WI38 (cell line): ENCODE data around the gene WFDC5.
A peak's percentile ranks its signal among the peaks of the same experiment; 100 is the strongest.
"Not testable (repeated sequence)": the region's sequence is repeated elsewhere in the genome, so short reads cannot be mapped to it uniquely, and the experiment has no call there.

Experiments
- H3K4me3 ChIP-seq: 2 replicates; pipeline ENCODE4 v1.5.1; 2011; ENCODE audit warnings: low read depth, mild to moderate bottlenecking, control low read depth, low read length
- TF ChIP-seq, protein P1 (sequence below): IDR thresholded peaks from 2 replicates; pipeline ENCODE4 v1.5.1; 2012; ENCODE audit warnings: low read depth, mild to moderate bottlenecking, control low read depth, low read length

The WFDC5 gene

GRCh38 chr20:45153147-45153546 lies 38.2 kb upstream of the WFDC5 start:
- TF ChIP-seq, protein P1, sequence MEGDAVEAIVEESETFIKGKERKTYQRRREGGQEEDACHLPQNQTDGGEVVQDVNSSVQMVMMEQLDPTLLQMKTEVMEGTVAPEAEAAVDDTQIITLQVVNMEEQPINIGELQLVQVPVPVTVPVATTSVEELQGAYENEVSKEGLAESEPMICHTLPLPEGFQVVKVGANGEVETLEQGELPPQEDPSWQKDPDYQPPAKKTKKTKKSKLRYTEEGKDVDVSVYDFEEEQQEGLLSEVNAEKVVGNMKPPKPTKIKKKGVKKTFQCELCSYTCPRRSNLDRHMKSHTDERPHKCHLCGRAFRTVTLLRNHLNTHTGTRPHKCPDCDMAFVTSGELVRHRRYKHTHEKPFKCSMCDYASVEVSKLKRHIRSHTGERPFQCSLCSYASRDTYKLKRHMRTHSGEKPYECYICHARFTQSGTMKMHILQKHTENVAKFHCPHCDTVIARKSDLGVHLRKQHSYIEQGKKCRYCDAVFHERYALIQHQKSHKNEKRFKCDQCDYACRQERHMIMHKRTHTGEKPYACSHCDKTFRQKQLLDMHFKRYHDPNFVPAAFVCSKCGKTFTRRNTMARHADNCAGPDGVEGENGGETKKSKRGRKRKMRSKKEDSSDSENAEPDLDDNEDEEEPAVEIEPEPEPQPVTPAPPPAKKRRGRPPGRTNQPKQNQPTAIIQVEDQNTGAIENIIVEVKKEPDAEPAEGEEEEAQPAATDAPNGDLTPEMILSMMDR: no peak
- no peak overlapping the region for H3K4me3 ChIP-seq

DNA sequence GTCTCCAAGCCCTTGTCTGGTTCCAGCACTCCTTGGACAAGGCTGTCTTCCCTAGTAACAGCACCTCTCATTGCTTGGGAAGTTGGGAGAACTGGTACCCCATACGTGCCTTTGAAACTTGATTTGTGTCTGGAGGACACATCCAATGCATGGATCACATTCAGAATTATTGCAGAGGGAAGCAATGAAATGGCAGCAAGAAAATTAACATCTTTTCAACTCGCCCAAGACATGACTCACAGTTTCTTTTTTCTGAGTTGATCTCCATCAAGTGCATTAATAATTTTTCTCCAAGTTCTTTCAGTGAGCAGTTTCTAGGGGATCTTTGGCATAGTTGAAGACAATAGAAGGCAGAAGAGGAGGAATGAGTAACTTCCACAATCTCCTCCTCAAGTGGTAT lies 37.4 kb upstream of the WFDC5 start:
- TF ChIP-seq, protein P1: no peak
- H3K4me3 ChIP-seq: no peak overlapping the region

DNA sequence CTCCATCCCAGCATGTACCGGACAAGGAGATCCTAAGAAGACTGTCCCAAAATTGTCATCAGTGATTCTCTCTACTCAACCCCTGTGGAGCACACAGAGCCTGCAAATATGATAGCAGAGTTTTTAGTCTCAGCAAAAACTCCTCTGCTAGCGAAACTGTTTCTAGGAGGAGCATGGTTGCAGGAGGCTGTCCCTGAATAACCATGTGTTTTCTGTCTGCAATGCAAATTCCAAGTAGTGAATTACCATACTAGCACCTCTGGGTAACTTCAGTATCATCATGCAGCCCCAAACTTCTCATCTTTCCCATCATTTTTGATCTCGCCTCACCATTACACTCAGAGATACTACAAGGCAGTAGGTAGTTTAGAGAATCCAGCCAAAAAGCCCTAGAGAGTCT lies 34.1 kb upstream of the WFDC5 start:
- no peak overlapping the region for H3K4me3 ChIP-seq
- TF ChIP-seq, protein P1: no peak

DNA sequence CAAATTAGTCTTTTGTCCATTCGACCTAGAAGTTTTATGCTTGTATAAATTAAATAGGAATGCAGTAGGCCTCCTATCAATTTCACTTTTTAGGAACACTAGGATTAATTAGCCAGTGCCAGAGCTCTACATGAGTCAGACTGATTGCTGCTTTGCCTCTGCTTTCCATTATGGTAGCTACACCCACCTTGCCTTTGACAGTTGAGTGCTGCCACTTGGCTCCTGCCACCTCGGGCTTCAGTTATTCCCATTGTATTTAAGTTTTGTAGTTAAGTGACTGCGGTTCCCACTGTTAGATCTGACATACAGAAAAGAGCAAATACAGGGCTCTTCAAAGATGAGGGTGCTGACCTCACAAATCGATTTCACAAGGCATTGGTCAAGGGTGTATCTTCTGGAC lies 25.9 kb upstream of the WFDC5 start:
- TF ChIP-seq, protein P1: no peak
- no peak overlapping the region for H3K4me3 ChIP-seq

DNA sequence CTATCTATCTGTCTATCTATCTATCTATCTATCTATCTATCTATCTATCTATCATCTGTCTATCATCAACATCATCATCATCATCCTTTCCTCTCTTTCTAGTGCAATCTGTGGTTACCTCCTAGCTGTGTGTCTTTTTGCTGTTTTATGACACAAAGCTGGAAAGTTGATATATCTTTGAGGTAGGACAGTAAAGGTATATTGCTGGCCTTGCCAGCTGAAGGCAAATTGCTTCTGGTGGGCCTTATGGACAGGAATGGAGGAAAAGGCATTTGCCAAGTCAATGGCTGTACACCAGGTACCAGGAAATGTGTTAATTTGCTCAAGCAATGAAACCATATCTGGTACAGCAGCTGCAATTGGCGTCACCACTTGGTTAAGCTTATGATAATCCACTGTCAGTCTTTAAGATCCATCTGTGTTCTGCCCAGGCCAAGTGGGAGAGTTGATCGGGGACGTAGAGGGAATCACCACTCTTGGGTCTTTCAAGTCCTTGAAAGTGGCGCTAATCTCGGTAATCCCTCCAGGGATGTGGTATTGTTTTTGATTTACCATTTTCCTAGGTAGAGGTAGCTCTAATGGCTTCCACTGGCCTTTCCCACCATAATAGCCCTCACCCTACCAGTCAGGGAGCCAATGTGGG lies 24.9 kb upstream of the WFDC5 start:
- not testable (repeated sequence) for H3K4me3 ChIP-seq

GRCh38 chr20:45138561-45139300 lies 23.8 kb upstream of the WFDC5 start:
- H3K4me3 ChIP-seq: no peak overlapping the region
- TF ChIP-seq, protein P1: peak; percentile 70

DNA sequence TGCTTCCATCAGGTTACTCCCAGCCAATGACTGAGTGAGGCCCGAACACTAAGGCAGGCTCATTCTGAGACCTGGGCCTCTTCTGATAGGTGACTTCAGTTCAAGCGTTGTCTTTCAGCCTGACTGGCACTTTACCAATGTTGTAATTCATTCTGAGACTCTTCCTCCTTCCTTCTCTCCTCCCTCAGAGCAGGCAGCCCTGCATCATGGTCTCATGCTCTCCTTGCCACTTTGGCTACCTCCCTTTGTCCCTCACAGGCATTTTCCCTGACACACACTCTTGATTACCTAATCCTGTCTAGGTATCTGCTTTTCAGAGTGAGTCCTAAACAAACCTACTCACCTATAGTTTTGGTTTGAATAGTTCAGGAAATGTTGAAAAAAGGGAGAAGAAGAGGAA lies 21.9 kb upstream of the WFDC5 start:
- no peak overlapping the region for H3K4me3 ChIP-seq
- TF ChIP-seq, protein P1: no peak
